PC-9 (cell line): ENCODE results near the gene AFAP1L2. TPM values are rescaled to one million over a fixed set of nuclear protein-coding genes. Genes with fewer than 3 reads are reported as not detected.
A peak's percentile ranks its signal among the peaks of the same experiment; 100 is the strongest.

Experiments
- BruUV-seq: library from RNA; stranded (reverse); fragments of 400-500 nt; replicated peaks from 2 replicates; lab custom pipeline; 2021; lab: Mats Ljungman, UMichigan
- CTCF ChIA-PET: fragments of 300-600 bp; sonication (Branson Sonifier 250); formaldehyde crosslinking; loops from one replicate; lab custom pipeline; 2022; ENCODE audit warnings: antibody characterized with exemption; lab: Charles Lee
- POLR2A ChIA-PET: fragments of 300-600 bp; sonication (Branson Sonifier 250); formaldehyde crosslinking; loops from one replicate; lab custom pipeline; 2022; ENCODE audit warnings: antibody characterized with exemption; ENCODE audit not compliant: unreplicated experiment; lab: Charles Lee
- DNase-seq, 2 experiments: peaks; one replicate each; pipeline versions ENCODE4 v3.0.0 to v3.0.0-alpha.2; 2015 to 2022; ENCODE audit warnings: mixed read lengths in 1 of 2
- H2AFZ ChIP-seq: fragments of 200-600 bp; sonication (generic); 2 replicates; pipeline ENCODE4 v1.8.1; 2017; ENCODE audit warnings: antibody characterized with exemption
- H3F3A ChIP-seq: fragments of 200-600 bp; sonication (generic); 2 replicates; pipeline ENCODE4 v1.8.1; 2017; ENCODE audit warnings: antibody characterized with exemption, mild to moderate bottlenecking, low read depth; ENCODE audit not compliant: insufficient read depth
- H3K27ac ChIP-seq: fragments of 200-600 bp; sonication (generic); 2 replicates; pipeline ENCODE4 v1.6.1; 2016; ENCODE audit warnings: mixed run types
- H3K27me3 ChIP-seq: fragments of 200-600 bp; sonication (generic); 2 replicates; pipeline ENCODE4 v1.6.1; 2016; ENCODE audit warnings: low read depth, mixed run types; ENCODE audit not compliant: insufficient read depth
- H3K36me3 ChIP-seq: fragments of 200-600 bp; sonication (generic); 2 replicates; pipeline ENCODE4 v1.6.1; 2016; ENCODE audit warnings: low read depth, mixed run types
- H3K4me1 ChIP-seq: fragments of 200-600 bp; sonication (generic); replicated peaks from 2 replicates; pipeline ENCODE4 v1.6.1; 2016; ENCODE audit warnings: mixed run types; ENCODE audit not compliant: insufficient read depth
- H3K4me2 ChIP-seq: fragments of 200-600 bp; sonication (generic); 2 replicates; pipeline ENCODE4 v1.6.1; 2017; ENCODE audit warnings: mixed run types
- H3K4me3 ChIP-seq: fragments of 200-600 bp; sonication (generic); 2 replicates; pipeline ENCODE4 v1.6.1; 2016; ENCODE audit warnings: mixed run types
- H3K79me2 ChIP-seq: fragments of 200-600 bp; sonication (generic); 2 replicates; pipeline ENCODE4 v1.6.1; 2017; ENCODE audit warnings: low read depth, mixed run types
- H3K9me2 ChIP-seq: fragments of 200-600 bp; sonication (generic); 2 replicates; pipeline ENCODE4 v1.8.1; 2017; ENCODE audit warnings: mild to moderate bottlenecking; ENCODE audit not compliant: insufficient read depth
- H3K9me3 ChIP-seq: fragments of 200-600 bp; sonication (generic); 2 replicates; pipeline ENCODE4 v1.8.1; 2016; ENCODE audit warnings: low read depth; ENCODE audit not compliant: insufficient read depth
- H4K20me1 ChIP-seq: fragments of 200-600 bp; sonication (generic); 2 replicates; pipeline ENCODE4 v1.8.1; 2017; ENCODE audit not compliant: insufficient read depth
- CTCF ChIP-seq: fragments of 200-600 bp; sonication (generic); conservative IDR thresholded peaks from 2 replicates; pipeline ENCODE4 v1.6.1; 2017; ENCODE audit warnings: mixed run types, antibody characterized with exemption, mild to moderate bottlenecking, moderate library complexity
- EZH2 ChIP-seq: fragments of 200-600 bp; sonication (generic); IDR thresholded peaks from 2 replicates; pipeline ENCODE4 v1.8.0; 2017; ENCODE audit warnings: antibody characterized with exemption, low read depth
- intact Hi-C: fragments of 100-400 bp; cut with micrococcal nuclease; formaldehyde crosslinking; loops from one replicate; pipeline ENCODE4 v1.10.0; 2022; ENCODE audit not compliant: unreplicated experiment
- total RNA-seq: library from RNA; stranded (reverse); gene quantifications from 2 replicates; pipeline ENCODE4 v1.2.3, GENCODE V29; 2021

The AFAP1L2 gene
- total RNA-seq, 1 experiment from 2014 or later = 35.4 TPM

DNA sequence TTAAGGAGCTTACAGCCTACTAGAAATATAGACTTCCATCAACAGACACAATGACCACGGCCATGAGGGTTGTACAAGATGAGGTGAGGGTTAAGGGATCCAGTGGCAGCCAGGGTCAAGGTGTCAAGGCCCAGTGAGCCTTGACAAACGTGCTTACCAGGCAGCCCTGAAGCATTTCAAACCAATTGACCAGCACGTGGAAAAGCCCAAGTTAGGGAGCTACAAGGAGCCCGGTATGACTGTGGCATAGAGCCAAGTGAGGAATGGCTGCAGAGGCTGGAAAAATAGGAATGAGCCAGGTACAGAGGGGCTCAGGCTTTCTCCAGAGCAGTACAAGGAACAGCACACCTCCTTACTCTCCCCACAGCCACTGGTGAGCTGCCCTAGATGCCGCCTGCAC lies 12.7 kb downstream of the AFAP1L2 start:
- Histone ChIP-seq H2AFZ (no peak overlapping the region), H3K9me3 (no peaks in the 10 kb centered on the region), H3K27me3 (no peaks in the 10 kb centered on the region), H3K36me3 (no peaks in the 10 kb centered on the region), H3K4me2 (no peak overlapping the region), H3K79me2 (peaks cover 22% of the 10 kb centered on the region), H3K9me2 (no peaks in the 10 kb centered on the region), H3K4me1 (peaks cover 32% of the 10 kb centered on the region), H3F3A (peaks cover 4% of the 10 kb centered on the region; the same call in 1 of the 2 replicates), H4K20me1 (no peaks in the 10 kb centered on the region), H3K27ac (peak overlapping the region; percentile 26; the same call in 1 of the 2 replicates), H3K4me3 (no peak overlapping the region)
- no peak for DNase-seq
- POLR2A ChIA-PET = interaction anchor here (0.7 kb wide), 1 partner anchor 465 kb away, joined by 3 read pairs; no protein-coding TSS in a partner anchor
- BruUV-seq = no TSS peak
- intact Hi-C loops = no loop called here
- CTCF ChIA-PET = interaction anchor here (0.6 kb wide), 1 partner anchor 144 kb away, joined by 3 read pairs; no protein-coding TSS in a partner anchor
- no peak for TF ChIP-seq EZH2
- TF ChIP-seq CTCF = no peak

DNA sequence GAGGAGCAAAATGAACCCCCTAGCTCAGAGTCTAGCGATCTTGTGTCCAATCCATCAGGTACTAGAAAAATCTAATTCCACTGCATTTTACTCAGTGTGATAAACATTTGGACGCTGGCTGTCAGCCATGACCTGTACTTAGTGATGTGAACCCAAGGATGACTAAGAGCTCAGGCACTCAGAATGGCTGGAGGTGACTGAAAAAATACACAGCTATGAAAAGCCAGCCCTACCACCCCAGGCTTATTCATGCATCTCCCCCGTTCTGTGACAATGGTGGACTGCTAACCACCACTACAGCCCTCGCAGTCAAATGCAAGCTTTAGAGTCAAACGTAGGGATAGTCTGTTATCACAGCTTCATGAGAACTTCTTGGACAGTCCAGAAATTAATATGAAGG lies 14.9 kb downstream of the AFAP1L2 start:
- no peaks in the 10 kb centered on the region for H3K27me3 ChIP-seq
- intact Hi-C loops = loop anchor here (1.0 kb wide), 2 partner anchors 69 to 83 kb away; no protein-coding TSS in a partner anchor
- no peak overlapping the region for H3K27ac ChIP-seq
- peak overlapping the region; percentile 57 for H3K4me2 ChIP-seq
- no peaks in the 10 kb centered on the region for H3K9me2 ChIP-seq
- peaks cover 32% of the 10 kb centered on the region for H3K4me1 ChIP-seq
- no peak overlapping the region for H3K4me3 ChIP-seq
- H3K79me2 ChIP-seq = peaks cover 22% of the 10 kb centered on the region
- H2AFZ ChIP-seq = no peak overlapping the region
- no TSS peak for BruUV-seq
- H3F3A ChIP-seq = peaks cover 4% of the 10 kb centered on the region; the same call in 1 of the 2 replicates
- TF ChIP-seq CTCF (no peak), EZH2 (no peak)
- ChIA-PET CTCF (interaction anchor here (0.6 kb wide), 2 partner anchors 16 to 37 kb away, joined by 3 to 4 read pairs; no protein-coding TSS in a partner anchor), POLR2A (interaction anchor here (0.8 kb wide), 1 partner anchor 14 kb away, joined by 4 read pairs; no protein-coding TSS in a partner anchor)
- no peaks in the 10 kb centered on the region for H3K9me3 ChIP-seq
- H4K20me1 ChIP-seq = no peaks in the 10 kb centered on the region
- peak; percentile 67 to 85 for DNase-seq
- H3K36me3 ChIP-seq = no peaks in the 10 kb centered on the region

GRCh38 chr10:114388275-114388674 lies 16.0 kb downstream of the AFAP1L2 start:
- CTCF ChIA-PET = interaction anchor here (0.6 to 0.7 kb wide), 3 partner anchors 40 to 666 kb away, joined by 3 to 5 read pairs (median 3); no protein-coding TSS in a partner anchor
- BruUV-seq = no TSS peak
- no peak overlapping the region for H3K4me3 ChIP-seq

More at GRCh38 chr10:114388275-114388674, 16.0 kb downstream of the AFAP1L2 start:
- H3K27me3 ChIP-seq = no peaks in the 10 kb centered on the region
- no peak overlapping the region for H3K27ac ChIP-seq
- no peaks in the 10 kb centered on the region for H3K36me3 ChIP-seq
- no peaks in the 10 kb centered on the region for H3K9me3 ChIP-seq
- POLR2A ChIA-PET = no interaction called here
- no peaks in the 10 kb centered on the region for H3K9me2 ChIP-seq
- intact Hi-C loops = no loop called here
- no peak for DNase-seq
- H3K79me2 ChIP-seq = peaks cover 22% of the 10 kb centered on the region; the same call in 1 of the 2 replicates
- no peak overlapping the region for H2AFZ ChIP-seq
- no peaks in the 10 kb centered on the region for H4K20me1 ChIP-seq
- peak overlapping the region; percentile 13; the same call in 1 of the 2 replicates for H3K4me2 ChIP-seq
- H3K4me1 ChIP-seq = peaks cover 32% of the 10 kb centered on the region
- H3F3A ChIP-seq = peaks cover 4% of the 10 kb centered on the region; the same call in 1 of the 2 replicates
- TF ChIP-seq EZH2 (no peak), CTCF (no peak)
